ENCODE data around the gene IKBKE. TPM values are rescaled to one million over a fixed set of nuclear protein-coding genes. Genes with fewer than 3 reads are reported as not detected.

IKBKE gene
- total and polyA plus RNA-seq, 10 of the 15 experiments (the other 5 are each of a cell fraction or from before 2014, with no cell fraction given), result 12.8 to 35.1 (median 23.1) TPM

GRCh38 chr1:206529425-206529824, 59.1 kb downstream of the IKBKE start (continued):
- no peak for TF ChIP-seq BHLHE40 (IDR thresholded peaks at IDR 0.05; ENCODE audit: borderline replicate concordance in 1 of 2, low read depth in 2 of 2, low read length in 1 of 2)
- TF ChIP-seq NKRF (conservative IDR thresholded peaks at IDR 0.05), result no peak
- no peak for TF ChIP-seq GATAD2B (conservative IDR thresholded peaks at IDR 0.05; ENCODE audit: low read depth)

GRCh38 chr1:206532368-206532767, 62.1 kb downstream of the IKBKE start:
- ChIA-PET POLR2A (no interaction called here), SMC1A (ENCODE audit: uncharacterized antibody, unreplicated experiment) (interaction anchor here (0.5 kb wide), 1 partner anchor 13 kb away, joined by 3 read pairs; no protein-coding TSS in a partner anchor), CTCF (interaction anchor here (1.0 to 5.6 kb wide), 3 partner anchors 13 to 132 kb away, joined by 3 to 27 read pairs (median 3); partner anchors contain the start of gene IKBKE), RAD21 (ENCODE audit: unreplicated experiment) (interaction anchor here (0.6 kb wide), 1 partner anchor 48 kb away, joined by 3 read pairs; no protein-coding TSS in a partner anchor)
- Histone ChIP-seq H3K4me1 (ENCODE audit: control insufficient read depth, insufficient read depth, low read length) (no peaks in the 10 kb centered on the region), H3K36me3 (ENCODE audit: control insufficient read depth in 2 of 2, insufficient read depth in 2 of 2, low read length in 1 of 2) (no peaks in the 10 kb centered on the region; a peak in 1 of 4 replicates), H4K20me1 (ENCODE audit: control insufficient read depth, insufficient read depth) (no peaks in the 10 kb centered on the region), H3K27me3 (replicated peaks in 1 of 2; ENCODE audit: control insufficient read depth in 2 of 2, insufficient read depth in 2 of 2, low read length in 1 of 2) (no peaks in the 10 kb centered on the region), H3K27ac (ENCODE audit: control insufficient read depth, insufficient read depth) (no peak overlapping the region), H2AFZ (ENCODE audit: control insufficient read depth, low read depth, low read length) (no peak overlapping the region), H3K4me3 (no peak overlapping the region), H3K79me2 (ENCODE audit: control insufficient read depth, insufficient read depth, low read length) (no peaks in the 10 kb centered on the region), H3K4me2 (ENCODE audit: control insufficient read depth, insufficient read depth) (no peak overlapping the region), H3K9me3 (replicated peaks; ENCODE audit: control insufficient read depth, insufficient read depth, low read length) (no peaks in the 10 kb centered on the region), H3K9ac (ENCODE audit: control insufficient read depth, insufficient read depth, low read length) (no peak overlapping the region)
- 88% methylated on average over 7 of the region's 7 CpGs for whole genome bisulfite sequencing (ENCODE audit: insufficient coverage, insufficient replicate concordance, low lambda C conversion rate, missing lambda C conversion rate)
- FAIRE-seq (no peak), DNase-seq (ENCODE audit: low read depth, low spot score) (no peak), ATAC-seq (no peak)
- in situ Hi-C loops (cut with MboI), result no loop called here
- intact Hi-C loops (cut with micrococcal nuclease; ENCODE audit: unreplicated experiment), result no loop called here
- BruUV-seq (replicated peaks), result no TSS peak
- TF ChIP-seq SKIL (IDR thresholded peaks at IDR 0.05; ENCODE audit: low read depth, poor library complexity, severe bottlenecking), result no peak

Measured in GM12878 (cell line).